ENCODE results near the gene KTN1. TPM values are rescaled to one million over a fixed set of nuclear protein-coding genes. Genes with fewer than 3 reads are reported as not detected.

KTN1 gene
- total RNA-seq, 2 experiments from 2014 or later = 59.9 to 68.4 TPM

DNA sequence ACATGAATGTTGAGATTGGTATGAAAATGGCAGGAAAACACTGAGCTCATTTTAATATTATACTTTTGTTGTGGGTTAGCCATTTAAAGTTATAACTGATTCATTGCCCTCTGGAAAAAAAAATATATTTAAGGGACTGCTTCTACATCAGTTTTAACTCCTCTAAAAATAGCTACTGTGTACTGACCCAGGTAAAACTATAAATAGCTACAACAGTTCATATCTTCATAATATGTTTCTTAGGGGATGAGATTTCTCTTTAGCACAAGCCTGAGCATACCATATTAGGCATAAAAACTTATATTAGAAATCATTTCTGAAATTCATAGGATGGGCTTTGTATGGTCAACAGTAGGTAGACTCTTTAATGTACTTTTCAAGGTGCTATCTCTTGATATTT, 81.0 kb downstream of the KTN1 start:
- Mint-ChIP-seq H3K36me3 (ENCODE audit: low read depth) (peaks cover 90% of the 10 kb centered on the region), H3K4me1 (ENCODE audit: low read depth) (peaks cover 17% of the 10 kb centered on the region), H3K27ac (no peak overlapping the region), H3K4me3 (no peak overlapping the region), H3K27me3 (no peaks in the 10 kb centered on the region), H3K9me3 (no peaks in the 10 kb centered on the region)
- H3K27ac ChIP-seq (ENCODE audit: low read depth in 1 of 2, low read length in 2 of 2) = no peak overlapping the region
- H3K36me3 ChIP-seq (ENCODE audit: insufficient read depth, low read length) = peaks cover 64% of the 10 kb centered on the region
- DNase-seq = no peak
- no peak overlapping the region for H3K4me3 ChIP-seq (ENCODE audit: low read length)
- no peaks in the 10 kb centered on the region for H3K27me3 ChIP-seq (ENCODE audit: control insufficient read depth in 1 of 2, insufficient read depth in 2 of 2, low read length in 2 of 2)
- ATAC-seq (ENCODE audit: poor library complexity) = no peak
- ChIA-PET CTCF (interaction anchor here (0.6 to 0.9 kb wide), 2 partner anchors 12 to 401 kb away, joined by 3 to 4 read pairs; no protein-coding TSS in a partner anchor), POLR2A (no interaction called here)
- no peaks in the 10 kb centered on the region for H3K9me3 ChIP-seq (ENCODE audit: control insufficient read depth in 1 of 2, insufficient read depth in 1 of 2, low read length in 2 of 2)
- intact Hi-C loops (cut with DNase I, micrococcal nuclease) = no loop called here
- TF ChIP-seq, protein P1, sequence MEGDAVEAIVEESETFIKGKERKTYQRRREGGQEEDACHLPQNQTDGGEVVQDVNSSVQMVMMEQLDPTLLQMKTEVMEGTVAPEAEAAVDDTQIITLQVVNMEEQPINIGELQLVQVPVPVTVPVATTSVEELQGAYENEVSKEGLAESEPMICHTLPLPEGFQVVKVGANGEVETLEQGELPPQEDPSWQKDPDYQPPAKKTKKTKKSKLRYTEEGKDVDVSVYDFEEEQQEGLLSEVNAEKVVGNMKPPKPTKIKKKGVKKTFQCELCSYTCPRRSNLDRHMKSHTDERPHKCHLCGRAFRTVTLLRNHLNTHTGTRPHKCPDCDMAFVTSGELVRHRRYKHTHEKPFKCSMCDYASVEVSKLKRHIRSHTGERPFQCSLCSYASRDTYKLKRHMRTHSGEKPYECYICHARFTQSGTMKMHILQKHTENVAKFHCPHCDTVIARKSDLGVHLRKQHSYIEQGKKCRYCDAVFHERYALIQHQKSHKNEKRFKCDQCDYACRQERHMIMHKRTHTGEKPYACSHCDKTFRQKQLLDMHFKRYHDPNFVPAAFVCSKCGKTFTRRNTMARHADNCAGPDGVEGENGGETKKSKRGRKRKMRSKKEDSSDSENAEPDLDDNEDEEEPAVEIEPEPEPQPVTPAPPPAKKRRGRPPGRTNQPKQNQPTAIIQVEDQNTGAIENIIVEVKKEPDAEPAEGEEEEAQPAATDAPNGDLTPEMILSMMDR (IDR thresholded peaks at IDR 0.05) = no peak
- no peaks in the 10 kb centered on the region for H3K4me1 ChIP-seq (ENCODE audit: insufficient read depth, low read length)

DNA sequence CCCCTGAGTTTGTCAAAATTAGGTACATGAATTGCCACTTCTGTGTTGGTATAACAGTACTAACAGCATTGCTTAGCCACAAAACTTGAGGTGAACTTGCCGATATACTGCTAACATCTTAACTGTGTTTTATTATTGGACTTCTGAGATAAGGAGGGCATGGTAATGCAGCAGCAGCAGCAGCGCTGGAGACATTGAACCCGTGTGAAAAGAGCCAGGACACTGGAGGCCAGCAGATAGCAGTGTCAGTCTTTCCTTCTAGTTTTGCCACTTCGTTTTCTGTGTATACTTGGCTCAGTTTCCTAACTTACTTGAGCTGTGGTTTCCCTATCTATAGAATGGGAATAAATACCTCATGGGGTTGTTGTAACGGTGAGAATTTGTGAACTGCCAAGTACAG, 82.7 kb downstream of the KTN1 start:
- TF ChIP-seq, protein P1 (IDR thresholded peaks at IDR 0.05) = no peak
- POLR2A ChIA-PET = interaction anchor here (0.6 kb wide), 1 partner anchor 232 kb away, joined by 3 read pairs; no protein-coding TSS in a partner anchor
- peaks cover 17% of the 10 kb centered on the region for H3K4me1 Mint-ChIP-seq (ENCODE audit: low read depth)

DNA sequence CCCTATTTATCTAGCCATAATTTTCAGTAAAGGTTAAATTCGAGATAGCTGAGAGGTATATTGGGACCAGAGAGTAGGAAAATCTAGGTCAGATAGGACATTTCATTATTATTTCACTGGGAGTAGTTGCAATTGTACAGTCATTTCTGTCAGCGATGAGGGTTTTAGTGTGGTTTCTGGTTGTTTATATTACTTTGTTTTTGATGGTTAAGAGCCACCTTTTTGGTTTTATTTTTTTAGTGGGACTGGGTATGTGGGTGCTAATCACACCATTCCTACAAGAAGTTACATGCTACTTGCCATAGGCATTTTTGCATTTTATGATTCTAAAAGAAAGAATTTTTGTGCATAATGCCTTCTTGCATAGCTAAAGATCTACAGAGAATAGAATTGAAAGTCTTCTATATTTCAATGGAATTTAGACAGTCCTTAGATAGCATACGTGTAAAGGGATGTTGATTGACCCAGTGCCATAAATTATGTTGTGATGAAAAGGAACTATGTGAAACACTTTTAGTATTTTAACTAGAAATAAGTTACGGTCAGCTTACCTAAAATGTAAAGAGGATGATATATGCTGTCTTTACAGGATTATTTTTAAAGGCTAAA, 85.2 kb downstream of the KTN1 start:
- DNase-seq (no peak), ATAC-seq (ENCODE audit: poor library complexity) (no peak)
- intact Hi-C loops (cut with DNase I, micrococcal nuclease) = no loop called here
- ChIA-PET POLR2A (no interaction called here), CTCF (interaction anchor here (0.9 to 1.3 kb wide), 3 partner anchors 13 to 26 kb away, joined by 3 to 4 read pairs (median 4); no protein-coding TSS in a partner anchor)
- Histone ChIP-seq H3K27me3 (ENCODE audit: control insufficient read depth in 1 of 2, insufficient read depth in 2 of 2, low read length in 2 of 2) (no peaks in the 10 kb centered on the region), H3K9me3 (ENCODE audit: control insufficient read depth in 1 of 2, insufficient read depth in 1 of 2, low read length in 2 of 2) (no peaks in the 10 kb centered on the region), H3K4me1 (ENCODE audit: insufficient read depth, low read length) (no peaks in the 10 kb centered on the region), H3K36me3 (ENCODE audit: insufficient read depth, low read length) (peaks cover 54% of the 10 kb centered on the region), H3K27ac (ENCODE audit: low read depth in 1 of 2, low read length in 2 of 2) (no peak overlapping the region), H3K4me3 (ENCODE audit: low read length) (no peak overlapping the region)
- Mint-ChIP-seq H3K27ac (no peak overlapping the region), H3K4me3 (no peak overlapping the region), H3K36me3 (ENCODE audit: low read depth) (peaks cover 82% of the 10 kb centered on the region), H3K27me3 (no peaks in the 10 kb centered on the region), H3K4me1 (ENCODE audit: low read depth) (peaks cover 17% of the 10 kb centered on the region), H3K9me3 (no peaks in the 10 kb centered on the region)
- TF ChIP-seq, protein P1 (IDR thresholded peaks at IDR 0.05) = no peak

More for the DNA sequence above, 82.7 kb downstream of the KTN1 start:
- CTCF ChIA-PET = no interaction called here
- no peak overlapping the region for H3K27ac ChIP-seq (ENCODE audit: low read depth in 1 of 2, low read length in 2 of 2)
- no peak overlapping the region for H3K4me3 ChIP-seq (ENCODE audit: low read length)
- peaks cover 93% of the 10 kb centered on the region for H3K36me3 Mint-ChIP-seq (ENCODE audit: low read depth)
- H3K36me3 ChIP-seq (ENCODE audit: insufficient read depth, low read length) = peaks cover 58% of the 10 kb centered on the region
- H3K9me3 Mint-ChIP-seq = no peaks in the 10 kb centered on the region
- intact Hi-C loops (cut with DNase I, micrococcal nuclease) = no loop called here
- H3K27me3 Mint-ChIP-seq = no peaks in the 10 kb centered on the region
- no peaks in the 10 kb centered on the region for H3K4me1 ChIP-seq (ENCODE audit: insufficient read depth, low read length)
- ATAC-seq (ENCODE audit: poor library complexity) (no peak), DNase-seq (no peak)
- no peak overlapping the region for H3K4me3 Mint-ChIP-seq
- H3K27ac Mint-ChIP-seq = no peak overlapping the region
- no peaks in the 10 kb centered on the region for H3K9me3 ChIP-seq (ENCODE audit: control insufficient read depth in 1 of 2, insufficient read depth in 1 of 2, low read length in 2 of 2)
- H3K27me3 ChIP-seq (ENCODE audit: control insufficient read depth in 1 of 2, insufficient read depth in 2 of 2, low read length in 2 of 2) = no peaks in the 10 kb centered on the region

Measured in CD4-positive, alpha-beta T cell (primary cell).